ENCODE measurements around the gene WIZ. TPM values are rescaled to one million over a fixed set of nuclear protein-coding genes. Genes with fewer than 3 reads are reported as not detected.

WIZ gene
- total and polyA plus RNA-seq, 3 donors from 2014 or later = 66.2 to 118 (median 109) TPM

GRCh38 chr19:15456871-15457700 is 7.3 kb upstream of the WIZ start:
- DNase-seq = peak; percentile 51
- Histone ChIP-seq H3K27ac (no peak overlapping the region), H3K9me3 (no peaks in the 10 kb centered on the region), H3K4me3 (peak overlapping the region; percentile 18 to 33), H3K36me3 (ENCODE audit: low read depth, missing control alignments) (no peaks in the 10 kb centered on the region), H3K27me3 (no peaks in the 10 kb centered on the region), H3K4me1 (peaks cover 9% of the 10 kb centered on the region)
- no peak for TF ChIP-seq CTCF (IDR thresholded peaks at IDR 0.05)
- no peak for TF ChIP-seq POLR2A (IDR thresholded peaks at IDR 0.05)
- intact Hi-C loops (cut with DNase I; ENCODE audit: low total_unique reads) = no loop called here
- 14% methylated on average over 67 of the region's 86 CpGs; no CpG with 5 or more reads in 1 of the 2 donors for WGBS, 2 donors

- H3K27me3 ChIP-seq = no peaks in the 10 kb centered on the region
- no peaks in the 10 kb centered on the region for H3K9me3 ChIP-seq
- no peak for DNase-seq
- WGBS, 2 donors = 29 to 50% methylated on average over 1 to 14 of the region's 14 CpGs
- no peaks in the 10 kb centered on the region for H3K36me3 ChIP-seq (ENCODE audit: low read depth, missing control alignments)
- peaks cover 9% of the 10 kb centered on the region for H3K4me1 ChIP-seq
- H3K27ac ChIP-seq = no peak overlapping the region
- intact Hi-C loops (cut with DNase I; ENCODE audit: low total_unique reads) = no loop called here
- TF ChIP-seq CTCF (IDR thresholded peaks at IDR 0.05) (no peak), POLR2A (IDR thresholded peaks at IDR 0.05) (no peak)
- peak overlapping the region; percentile 18 to 33 for H3K4me3 ChIP-seq
Observed at GRCh38 chr19:15456441-15456840, 6.7 kb upstream of the WIZ start.

- Histone ChIP-seq H3K4me3 (no peak overlapping the region), H3K36me3 (ENCODE audit: low read depth, missing control alignments) (no peaks in the 10 kb centered on the region), H3K27me3 (no peaks in the 10 kb centered on the region), H3K27ac (no peak overlapping the region), H3K9me3 (no peaks in the 10 kb centered on the region), H3K4me1 (peaks cover 9% of the 10 kb centered on the region)
- no peak for DNase-seq
- intact Hi-C loops (cut with DNase I; ENCODE audit: low total_unique reads) = no loop called here
- no peak for TF ChIP-seq POLR2A (IDR thresholded peaks at IDR 0.05)
- no peak for TF ChIP-seq CTCF (IDR thresholded peaks at IDR 0.05)
- 74 to 75% methylated on average over 7 to 9 of the region's 9 CpGs for WGBS, 2 donors
Observed at GRCh38 chr19:15455996-15456395, 6.2 kb upstream of the WIZ start.

GRCh38 chr19:15453906-15454860 is 4.4 kb upstream of the WIZ start:
- H3K9me3 ChIP-seq = no peaks in the 10 kb centered on the region
- H3K4me1 ChIP-seq = peaks cover 11% of the 10 kb centered on the region
- H3K27ac ChIP-seq = no peak overlapping the region
- H3K27me3 ChIP-seq = no peaks in the 10 kb centered on the region
- intact Hi-C loops (cut with DNase I; ENCODE audit: low total_unique reads) = no loop called here
- TF ChIP-seq CTCF (IDR thresholded peaks at IDR 0.05) = peak in 2 of 3 experiments; percentile 5 to 23
- no peak for TF ChIP-seq POLR2A (IDR thresholded peaks at IDR 0.05)
- 75 to 83% methylated on average over 8 to 17 of the region's 17 CpGs for WGBS, 2 donors
- H3K36me3 ChIP-seq (ENCODE audit: low read depth, missing control alignments) = no peaks in the 10 kb centered on the region
- no peak for DNase-seq
- H3K4me3 ChIP-seq = no peak overlapping the region
